ENCODE data around the gene HEG1.

Gene HEG1

DNA sequence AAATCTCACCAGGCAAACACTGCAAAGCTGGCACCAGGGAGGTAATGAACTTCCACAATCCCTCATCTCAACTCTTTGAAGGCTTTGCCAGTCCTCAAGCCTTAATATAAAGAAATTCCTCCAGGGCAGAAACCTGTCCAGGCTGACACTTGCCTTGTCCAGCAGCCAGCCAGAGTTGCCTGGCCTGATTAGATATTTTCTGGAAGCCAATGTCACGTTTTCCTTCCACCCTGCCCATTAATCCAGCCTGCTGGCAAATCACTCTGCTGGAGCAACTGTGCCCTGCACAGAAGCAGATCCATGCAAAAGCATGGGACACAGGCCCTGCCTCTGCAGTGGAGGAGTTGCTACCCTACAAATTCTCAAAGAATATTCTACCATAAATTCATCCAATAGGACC lies 56.5 kb downstream of the HEG1 start:
- H3K79me2 ChIP-seq (ENCODE audit: insufficient read depth, low read depth): no peaks in the 10 kb centered on the region
- TF ChIP-seq CTCF (conservative IDR thresholded peaks at IDR 0.05; ENCODE audit: low read depth, low read length): no peak
- no peaks in the 10 kb centered on the region for H4K20me1 ChIP-seq (ENCODE audit: insufficient read depth)
- H2AFZ ChIP-seq (ENCODE audit: low read depth): no peak overlapping the region
- no peaks in the 10 kb centered on the region for H3K27me3 ChIP-seq (ENCODE audit: insufficient read depth, low read depth)
- H3K4me3 ChIP-seq (IDR thresholded peaks at IDR 0.05; ENCODE audit: insufficient read depth, low read depth, low read length): no peak overlapping the region
- peaks cover 12% of the 10 kb centered on the region for H3K4me1 ChIP-seq (ENCODE audit: low read depth, poor library complexity, severe bottlenecking)
- H3K27ac ChIP-seq: no peak overlapping the region
- H3K36me3 ChIP-seq (ENCODE audit: insufficient read depth): no peaks in the 10 kb centered on the region
- no peak overlapping the region for H3K4me2 ChIP-seq
- no peak overlapping the region for H3K9ac ChIP-seq

GRCh38 chr3:124998247-124998630 lies 57.6 kb downstream of the HEG1 start:
- H3K27me3 ChIP-seq (ENCODE audit: insufficient read depth, low read depth): no peaks in the 10 kb centered on the region
- H2AFZ ChIP-seq (ENCODE audit: low read depth): no peak overlapping the region
- no peaks in the 10 kb centered on the region for H3K79me2 ChIP-seq (ENCODE audit: insufficient read depth, low read depth)
- no peak for TF ChIP-seq CTCF (conservative IDR thresholded peaks at IDR 0.05; ENCODE audit: low read depth, low read length)
- H3K4me3 ChIP-seq (IDR thresholded peaks at IDR 0.05; ENCODE audit: insufficient read depth, low read depth, low read length): no peak overlapping the region
- H3K4me2 ChIP-seq: no peak overlapping the region
- no peaks in the 10 kb centered on the region for H3K36me3 ChIP-seq (ENCODE audit: insufficient read depth)
- H3K27ac ChIP-seq: no peak overlapping the region
- no peak overlapping the region for H3K9ac ChIP-seq
- H3K4me1 ChIP-seq (ENCODE audit: low read depth, poor library complexity, severe bottlenecking): peaks cover 12% of the 10 kb centered on the region
- H4K20me1 ChIP-seq (ENCODE audit: insufficient read depth): no peaks in the 10 kb centered on the region

- H3K36me3 ChIP-seq (ENCODE audit: insufficient read depth): no peaks in the 10 kb centered on the region
- no peak overlapping the region for H2AFZ ChIP-seq (ENCODE audit: low read depth)
- H3K27me3 ChIP-seq (ENCODE audit: insufficient read depth, low read depth): no peaks in the 10 kb centered on the region
- H3K27ac ChIP-seq: no peak overlapping the region
- H3K79me2 ChIP-seq (ENCODE audit: insufficient read depth, low read depth): no peaks in the 10 kb centered on the region
- no peak overlapping the region for H3K4me2 ChIP-seq
- H3K9ac ChIP-seq: no peak overlapping the region
- no peaks in the 10 kb centered on the region for H4K20me1 ChIP-seq (ENCODE audit: insufficient read depth)
- no peak overlapping the region for H3K4me3 ChIP-seq (IDR thresholded peaks at IDR 0.05; ENCODE audit: insufficient read depth, low read depth, low read length)
- TF ChIP-seq CTCF (conservative IDR thresholded peaks at IDR 0.05; ENCODE audit: low read depth, low read length): no peak
- H3K4me1 ChIP-seq (ENCODE audit: low read depth, poor library complexity, severe bottlenecking): peaks cover 19% of the 10 kb centered on the region
Measured at GRCh38 chr3:124997303-124998246, 58.2 kb downstream of the HEG1 start.

- Histone ChIP-seq H3K4me3 (IDR thresholded peaks at IDR 0.05; ENCODE audit: insufficient read depth, low read depth, low read length) (peak overlapping the region; percentile 53), H2AFZ (ENCODE audit: low read depth) (peak overlapping the region; percentile 47), H4K20me1 (ENCODE audit: insufficient read depth) (no peaks in the 10 kb centered on the region), H3K36me3 (ENCODE audit: insufficient read depth) (no peaks in the 10 kb centered on the region), H3K27ac (peak overlapping the region; percentile 14; the same call in 1 of the 2 replicates), H3K27me3 (ENCODE audit: insufficient read depth, low read depth) (no peaks in the 10 kb centered on the region), H3K9ac (peak overlapping the region; percentile 2; the same call in 1 of the 2 replicates), H3K4me1 (ENCODE audit: low read depth, poor library complexity, severe bottlenecking) (peaks cover 24% of the 10 kb centered on the region), H3K4me2 (peak overlapping the region; percentile 41), H3K79me2 (ENCODE audit: insufficient read depth, low read depth) (no peaks in the 10 kb centered on the region)
- peak; percentile 90 for TF ChIP-seq CTCF (conservative IDR thresholded peaks at IDR 0.05; ENCODE audit: low read depth, low read length)
Measured at GRCh38 chr3:124995460-124995994, 60.3 kb downstream of the HEG1 start.

All from KMS-11 (cell line).